H1 (cell line): ENCODE results near the gene ESR1. TPM values are rescaled to one million over a fixed set of nuclear protein-coding genes. Genes with fewer than 3 reads are reported as not detected.

ENCODE experiments used
- CTCF ChIA-PET: fragments of 300-600 bp; sonication (Branson Sonifier 250); formaldehyde crosslinking; loops from one replicate; lab custom pipeline; 2021; ENCODE audit not compliant: partially characterized antibody; lab: Charles Lee
- POLR2A ChIA-PET: fragments of 300-600 bp; sonication (Branson Sonifier 250); formaldehyde crosslinking; loops from one replicate; lab custom pipeline; 2021; ENCODE audit warnings: inconsistent platforms; ENCODE audit not compliant: partially characterized antibody; lab: Charles Lee
- DNase-seq, 2 experiments: peaks; one replicate each; pipeline versions ENCODE4 v3.0.0 to v3.0.0-alpha.2; 2010 to 2022; ENCODE audit warnings: low spot score in 2 of 2, low read depth in 1 of 2, mixed read lengths in 1 of 2
- FAIRE-seq: peaks from 2 replicates; lab custom pipeline; 2011; peaks lifted over from hg19 to GRCh38; lab: Jason Lieb, UNC
- H2AFZ ChIP-seq: 2 replicates; pipeline ENCODE4 v1.8.1; 2012; ENCODE audit warnings: low read length, inconsistent platforms
- H2AK5ac ChIP-seq: 2 replicates; pipeline ENCODE4 v1.6.1; 2013; ENCODE audit warnings: low read depth, low read length
- H2BK120ac ChIP-seq: replicated peaks from 2 replicates; pipeline ENCODE3; 2013; ENCODE audit warnings: low read depth, low read length, inconsistent platforms
- H2BK12ac ChIP-seq: 2 replicates; pipeline ENCODE4 v1.6.1; 2013; ENCODE audit warnings: low read depth, low read length
- H2BK15ac ChIP-seq: 2 replicates; pipeline ENCODE4 v1.6.1; 2013; ENCODE audit warnings: low read length
- H2BK20ac ChIP-seq: 2 replicates; pipeline ENCODE4 v1.6.1; 2013; ENCODE audit warnings: low read length
- H2BK5ac ChIP-seq: 2 replicates; pipeline ENCODE4 v1.6.1; 2013; ENCODE audit warnings: low read depth, low read length
- H3K14ac ChIP-seq: 2 replicates; pipeline ENCODE4 v1.6.1; 2013; ENCODE audit warnings: inconsistent platforms; ENCODE audit not compliant: insufficient read length
- H3K18ac ChIP-seq: 2 replicates; pipeline ENCODE4 v1.6.1; 2013; ENCODE audit warnings: low read length; ENCODE audit errors: extremely low read depth
- H3K23ac ChIP-seq: 2 replicates; pipeline ENCODE4 v1.6.1; 2013; ENCODE audit warnings: inconsistent platforms; ENCODE audit not compliant: insufficient read length
- H3K23me2 ChIP-seq: 2 replicates; pipeline ENCODE4 v1.6.1; 2013; ENCODE audit warnings: low read depth, low read length
- H3K27ac ChIP-seq: 2 replicates; pipeline ENCODE4 v1.6.1; 2011; ENCODE audit warnings: low read depth, low read length, inconsistent platforms
- H3K27me3 ChIP-seq, 4 experiments: replicated peaks in 1 of 4; 1 replicate in 1 of 4; 2 replicates in 3 of 4; pipeline versions ENCODE4 v1.6.1 to v1.8.1; 2011 to 2013; ENCODE audit warnings: low read length in 3 of 4, mild to moderate bottlenecking in 3 of 4, inconsistent platforms in 2 of 4, mixed read lengths in 2 of 4, moderate library complexity in 1 of 4; ENCODE audit not compliant: control insufficient read depth in 3 of 4, insufficient read depth in 3 of 4; ENCODE audit errors: extremely low read depth in 1 of 4
- H3K36me3 ChIP-seq, 4 experiments: 2 replicates each; pipeline versions ENCODE4 v1.6.1 to v1.8.1; 2011 to 2013; ENCODE audit warnings: mild to moderate bottlenecking in 4 of 4, low read length in 3 of 4, moderate library complexity in 2 of 4, control low read depth in 1 of 4, inconsistent platforms in 1 of 4; ENCODE audit not compliant: insufficient read depth in 4 of 4, control insufficient read depth in 2 of 4
- H3K4ac ChIP-seq: replicated peaks from 2 replicates; pipeline ENCODE3; 2013; ENCODE audit warnings: low read length, low read depth, mixed read lengths, inconsistent platforms; ENCODE audit not compliant: insufficient read length
- H3K4me1 ChIP-seq, 4 experiments: replicated peaks in 1 of 4; 1 replicate in 1 of 4; 2 replicates in 3 of 4; pipeline versions ENCODE4 v1.6.1 to v1.8.1; 2011 to 2013; ENCODE audit warnings: low read length in 3 of 4, inconsistent platforms in 2 of 4, mixed read lengths in 1 of 4; ENCODE audit not compliant: insufficient read depth in 4 of 4, control insufficient read depth in 3 of 4
- H3K4me2 ChIP-seq, 2 experiments: 2 replicates each; pipeline versions ENCODE4 v1.6.1 to v1.8.1; 2011 to 2013; ENCODE audit warnings: low read depth in 2 of 2, low read length in 2 of 2, control low read depth in 1 of 2, inconsistent platforms in 1 of 2, mild to moderate bottlenecking in 1 of 2; ENCODE audit not compliant: insufficient read depth in 1 of 2
- H3K4me3 ChIP-seq, 4 experiments: fragments of 200-600, 300-600 bp in 1 of 4; sonication (generic), shearing (Covaris generic), sonication (Bioruptor Twin) in 1 of 4; 2 replicates each; pipeline versions ENCODE4 v1.5.1 to v1.8.1; 2011 to 2016; ENCODE audit warnings: low read length in 4 of 4, low read depth in 3 of 4, control low read depth in 2 of 4, inconsistent platforms in 2 of 4, mild to moderate bottlenecking in 2 of 4, mixed read lengths in 1 of 4, moderate library complexity in 1 of 4; ENCODE audit not compliant: insufficient read depth in 2 of 4; ENCODE audit errors: extremely low read depth in 1 of 4
- H3K56ac ChIP-seq: replicated peaks from 2 replicates; pipeline ENCODE3; 2013; ENCODE audit warnings: low read depth, mild to moderate bottlenecking, mixed read lengths, low read length, inconsistent platforms; ENCODE audit not compliant: insufficient read length
- H3K79me1 ChIP-seq: 2 replicates; pipeline ENCODE4 v1.6.1; 2013; ENCODE audit warnings: low read depth, low read length, control low read depth
- H3K79me2 ChIP-seq, 2 experiments: 2 replicates each; pipeline versions ENCODE4 v1.6.1 to v1.8.1; 2012 to 2013; ENCODE audit warnings: low read length in 2 of 2, mild to moderate bottlenecking in 2 of 2, inconsistent platforms in 1 of 2; ENCODE audit not compliant: insufficient read depth in 2 of 2, control insufficient read depth in 1 of 2
- H3K9ac ChIP-seq, 4 experiments: replicated peaks in 1 of 4; 1 replicate in 1 of 4; 2 replicates in 3 of 4; pipeline versions ENCODE4 v1.6.1 to v1.8.1; 2011 to 2013; ENCODE audit warnings: low read depth in 3 of 4, low read length in 3 of 4, control low read depth in 2 of 4, mild to moderate bottlenecking in 2 of 4, moderate library complexity in 2 of 4, inconsistent platforms in 1 of 4; ENCODE audit errors: extremely low read depth in 1 of 4
- H3K9me3 ChIP-seq, 2 experiments: 2 replicates each; pipeline versions ENCODE4 v1.6.1 to v1.8.1; 2012 to 2013; ENCODE audit warnings: mild to moderate bottlenecking in 2 of 2, moderate library complexity in 2 of 2, control low read depth in 1 of 2, inconsistent platforms in 1 of 2, low read depth in 1 of 2, low read length in 1 of 2, mixed read lengths in 1 of 2; ENCODE audit not compliant: insufficient read depth in 2 of 2
- H4K20me1 ChIP-seq, 2 experiments: replicated peaks in 1 of 2; 2 replicates each; pipeline versions ENCODE3 to v1.8.1; 2011 to 2013; ENCODE audit warnings: inconsistent platforms in 2 of 2, low read length in 2 of 2, mild to moderate bottlenecking in 1 of 2; ENCODE audit not compliant: insufficient read depth in 2 of 2, control insufficient read depth in 1 of 2
- H4K5ac ChIP-seq: 2 replicates; pipeline ENCODE4 v1.6.1; 2013; ENCODE audit warnings: low read length, low read depth, mixed read lengths, inconsistent platforms; ENCODE audit not compliant: insufficient read length
- H4K8ac ChIP-seq: 2 replicates; pipeline ENCODE4 v1.8.0; 2013; ENCODE audit warnings: mild to moderate bottlenecking, moderate library complexity, low read length, inconsistent platforms; ENCODE audit not compliant: insufficient read depth; ENCODE audit errors: extremely low read depth
- H4K91ac ChIP-seq: replicated peaks from 2 replicates; pipeline ENCODE3; 2013; ENCODE audit warnings: low read length, mixed read lengths, inconsistent platforms; ENCODE audit not compliant: insufficient read length
- JUND ChIP-seq: IDR thresholded peaks from 2 replicates; pipeline ENCODE4 v1.6.1; 2011; ENCODE audit warnings: mild to moderate bottlenecking, improper control_type of control experiment, low read length
- KDM1A ChIP-seq: fragments of 200-600, 300-600 bp; sonication (generic); IDR thresholded peaks from 2 replicates; pipeline ENCODE4 v1.7.1; 2016; ENCODE audit warnings: mild to moderate bottlenecking, low read length, borderline replicate concordance
- NRF1 ChIP-seq: IDR thresholded peaks from 2 replicates; pipeline ENCODE4 v1.6.1; 2011; ENCODE audit warnings: mild to moderate bottlenecking, low read depth, low read length, improper control_type of control experiment
- POU5F1 ChIP-seq: IDR thresholded peaks from 2 replicates; pipeline ENCODE4 v1.6.1; 2011; ENCODE audit warnings: low read depth, mild to moderate bottlenecking, low read length, moderate library complexity
- SUZ12 ChIP-seq: fragments of 200-600 bp; sonication (generic); IDR thresholded peaks from 2 replicates; pipeline ENCODE4 v1.6.1; 2012; ENCODE audit warnings: mild to moderate bottlenecking, inconsistent platforms, low read length, moderate library complexity, mixed read lengths
- TAF1 ChIP-seq: IDR thresholded peaks from 2 replicates; pipeline ENCODE4 v1.6.1; 2011; ENCODE audit warnings: mild to moderate bottlenecking, low read depth, low read length
- WGBS, 2 experiments: shearing (Covaris generic) in 1 of 2; methylation state at CpG; one replicate each; pipeline versions ENCODE4 v1.1.6 to v1.1.7; 2013 to 2015; ENCODE audit warnings: low lambda C conversion rate in 2 of 2, mixed read lengths in 2 of 2, inconsistent platforms in 1 of 2, low coverage in 1 of 2, missing lambda C conversion rate in 1 of 2; ENCODE audit not compliant: insufficient replicate concordance in 2 of 2, insufficient coverage in 1 of 2, insufficient read length in 1 of 2; ENCODE audit errors: extremely low coverage in 1 of 2, missing lambda C conversion rate in 1 of 2; 5-methylcytosine and 5-hydroxymethylcytosine counted together
- polyA plus RNA-seq, 7 experiments: library from polyadenylated mRNA; depleted of rRNA in 3 of 7; stranded (reverse) in 5 of 7; unstranded in 2 of 7; fragments of >200 nt in 5 of 7; fragments of 200-250 nt in 2 of 7; gene quantifications; 1 replicate in 5 of 7; 2 replicates in 1 of 7; 4 replicates in 1 of 7; pipeline versions ENCODE4 v1.2.1 to v1.2.3, GENCODE V29; 2011 to 2013; ENCODE audit warnings: missing spikeins in 2 of 7, mixed read lengths in 2 of 7
- total RNA-seq: library from RNA; stranded (reverse); fragmentation: NEBNext Ultra II Directional; extraction: Animal tissue kit (Norgen Biotek cat#: 25700); gene quantifications from 2 replicates; pipeline ENCODE4 v1.2.1, GENCODE V29; 2021
- TF ChIP-seq, protein P1 (sequence below): IDR thresholded peaks from 2 replicates; pipeline ENCODE4 v1.6.1; 2012; ENCODE audit warnings: inconsistent platforms

Gene ESR1
- total and polyA plus RNA-seq, 2 of the 8 experiments (the other 6 are each of a cell fraction or from before 2014, with no cell fraction given) = 0.03 to 0.17 TPM

DNA sequence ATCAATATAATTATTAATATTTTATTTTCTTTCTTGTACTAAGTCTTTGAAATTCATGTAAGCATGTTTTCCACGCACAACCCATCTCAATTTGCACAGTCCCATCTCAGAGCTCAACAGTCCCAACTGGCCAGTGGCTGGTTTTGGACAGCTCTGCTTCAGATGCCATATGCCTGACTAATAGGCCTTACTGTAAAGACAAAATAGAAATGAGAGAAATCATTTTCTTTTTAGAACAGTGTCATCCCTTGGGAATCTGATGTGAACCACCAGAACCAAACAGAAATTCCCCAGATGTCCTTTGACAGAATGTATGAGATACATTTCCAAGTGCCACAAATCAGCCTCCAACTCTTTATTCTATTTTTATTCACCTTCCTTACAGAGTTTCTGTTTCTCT, 338.9 kb downstream of the ESR1 start:
- Histone ChIP-seq H3K27me3 (no peaks in the 10 kb centered on the region), H3K14ac (no peak overlapping the region), H3K79me1 (no peaks in the 10 kb centered on the region), H3K9ac (no peak overlapping the region), H4K91ac (no peak overlapping the region)
- TF ChIP-seq TAF1 (no peak), SUZ12 (no peak), KDM1A (no peak), NRF1 (no peak), POU5F1 (no peak), JUND (no peak)
- TF ChIP-seq, protein P1, sequence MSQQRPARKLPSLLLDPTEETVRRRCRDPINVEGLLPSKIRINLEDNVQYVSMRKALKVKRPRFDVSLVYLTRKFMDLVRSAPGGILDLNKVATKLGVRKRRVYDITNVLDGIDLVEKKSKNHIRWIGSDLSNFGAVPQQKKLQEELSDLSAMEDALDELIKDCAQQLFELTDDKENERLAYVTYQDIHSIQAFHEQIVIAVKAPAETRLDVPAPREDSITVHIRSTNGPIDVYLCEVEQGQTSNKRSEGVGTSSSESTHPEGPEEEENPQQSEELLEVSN = no peak
- TF ChIP-seq, all 59 proteins: peak for 0
- no peaks in the 10 kb centered on the region for H3K4me1 ChIP-seq
- H3K56ac ChIP-seq = no peak overlapping the region
- H3K23ac ChIP-seq = no peak overlapping the region
- H3K4me3 ChIP-seq = no peak overlapping the region; a peak in 1 of 8 replicates
- no peak for DNase-seq
- H3K79me2 ChIP-seq = no peaks in the 10 kb centered on the region
- H3K18ac ChIP-seq = no peak overlapping the region
- H2BK15ac ChIP-seq = no peak overlapping the region
- no peak for FAIRE-seq
- H3K4me2 ChIP-seq = no peak overlapping the region
- no peaks in the 10 kb centered on the region for H3K36me3 ChIP-seq
- H4K8ac ChIP-seq = no peak overlapping the region
- no peak overlapping the region for H2AK5ac ChIP-seq
- no peak overlapping the region for H2BK12ac ChIP-seq
- no peaks in the 10 kb centered on the region for H3K9me3 ChIP-seq
- WGBS, 2 experiments = 96% methylated on average over 1 of the region's 1 CpG; no CpG with 5 or more reads in 1 of the 2 experiments
- no peak overlapping the region for H2BK5ac ChIP-seq
- H4K5ac ChIP-seq = no peak overlapping the region
- H3K4ac ChIP-seq = no peak overlapping the region
- ChIA-PET POLR2A (no interaction called here), CTCF (interaction anchor here (2.6 kb wide), 1 partner anchor 13 kb away, joined by 7 read pairs; no protein-coding TSS in a partner anchor)
- no peak overlapping the region for H3K27ac ChIP-seq
- no peak overlapping the region for H2BK20ac ChIP-seq
- H2BK120ac ChIP-seq = no peak overlapping the region
- H4K20me1 ChIP-seq = no peaks in the 10 kb centered on the region
- no peak overlapping the region for H2AFZ ChIP-seq
- H3K23me2 ChIP-seq = no peaks in the 10 kb centered on the region
